ENCODE measurements around the gene TBCCD1. TPM values are rescaled to one million over a fixed set of nuclear protein-coding genes. Genes with fewer than 3 reads are reported as not detected.
"Not testable (repeated sequence)": the region's sequence is repeated elsewhere in the genome, so short reads cannot be mapped to it uniquely, and the experiment has no call there.

The TBCCD1 gene
- total RNA-seq, 1 donor from 2014 or later, result 20.1 TPM

GRCh38 chr3:186502138-186502948 lies 64.8 kb downstream of the TBCCD1 start:
- no peak for DNase-seq (ENCODE audit: low read depth, low spot score)
- H3K27me3 Mint-ChIP-seq (ENCODE audit: low read depth), result peaks cover 5% of the 10 kb centered on the region
- H3K9me3 Mint-ChIP-seq, result peaks cover 14% of the 10 kb centered on the region
- no peak overlapping the region for H3K4me3 Mint-ChIP-seq
- no peak overlapping the region for H3K27ac Mint-ChIP-seq (ENCODE audit: unreplicated experiment)
- H3K36me3 Mint-ChIP-seq (ENCODE audit: low read depth), result peaks cover 7% of the 10 kb centered on the region
- H3K4me1 Mint-ChIP-seq, result peaks cover 7% of the 10 kb centered on the region
- no peak for TF ChIP-seq CTCF (conservative IDR thresholded peaks at IDR 0.05)

GRCh38 chr3:186499949-186500348 lies 67.2 kb downstream of the TBCCD1 start:
- H3K27ac Mint-ChIP-seq (ENCODE audit: unreplicated experiment); DNase-seq (ENCODE audit: low read depth, low spot score); H3K36me3 Mint-ChIP-seq (ENCODE audit: low read depth); H3K27me3 Mint-ChIP-seq (ENCODE audit: low read depth); H3K4me3 Mint-ChIP-seq: not testable (repeated sequence)
- H3K4me1 Mint-ChIP-seq, result peaks cover 15% of the 10 kb centered on the region
- peaks cover 14% of the 10 kb centered on the region for H3K9me3 Mint-ChIP-seq

- H3K27me3 Mint-ChIP-seq (ENCODE audit: low read depth); DNase-seq (ENCODE audit: low read depth, low spot score); H3K4me3 Mint-ChIP-seq; H3K36me3 Mint-ChIP-seq (ENCODE audit: low read depth); H3K27ac Mint-ChIP-seq (ENCODE audit: unreplicated experiment): not testable (repeated sequence)
- Mint-ChIP-seq H3K9me3 (peaks cover 14% of the 10 kb centered on the region), H3K4me1 (peaks cover 23% of the 10 kb centered on the region)
Measured at GRCh38 chr3:186498022-186498421, 69.1 kb downstream of the TBCCD1 start.

- Mint-ChIP-seq H3K27me3 (ENCODE audit: low read depth) (peaks cover 2% of the 10 kb centered on the region), H3K4me1 (peaks cover 19% of the 10 kb centered on the region), H3K36me3 (ENCODE audit: low read depth) (peaks cover 7% of the 10 kb centered on the region), H3K9me3 (peaks cover 14% of the 10 kb centered on the region), H3K27ac (ENCODE audit: unreplicated experiment) (no peak overlapping the region), H3K4me3 (no peak overlapping the region)
- DNase-seq (ENCODE audit: low read depth, low spot score), result no peak
- TF ChIP-seq CTCF (conservative IDR thresholded peaks at IDR 0.05), result no peak
Measured at GRCh38 chr3:186497608-186498007, 69.5 kb downstream of the TBCCD1 start.

GRCh38 chr3:186496635-186497034 lies 70.5 kb downstream of the TBCCD1 start:
- no peak overlapping the region for H3K4me3 Mint-ChIP-seq
- no peaks in the 10 kb centered on the region for H3K27me3 Mint-ChIP-seq (ENCODE audit: low read depth)
- peaks cover 14% of the 10 kb centered on the region for H3K9me3 Mint-ChIP-seq
- peaks cover 17% of the 10 kb centered on the region for H3K4me1 Mint-ChIP-seq
- no peak for DNase-seq (ENCODE audit: low read depth, low spot score)
- no peak overlapping the region for H3K27ac Mint-ChIP-seq (ENCODE audit: unreplicated experiment)
- TF ChIP-seq CTCF (conservative IDR thresholded peaks at IDR 0.05), result no peak
- peaks cover 7% of the 10 kb centered on the region for H3K36me3 Mint-ChIP-seq (ENCODE audit: low read depth)

Other genes starting within 250 kb of the TBCCD1 start
- 0.18 TPM in 1 of 2 replicates, not detected in the other for gene DGKG, start 205.1 kb downstream of the TBCCD1 start, total RNA-seq
- gene CRYGS, start 23.0 kb downstream of the TBCCD1 start, total RNA-seq, result 4.3 and 4.7 TPM in 2 replicates
- 48.9 and 53.5 TPM in 2 replicates for gene DNAJB11, start 3.4 kb upstream of the TBCCD1 start, total RNA-seq
- 0.30 TPM in 1 of 2 replicates, not detected in the other for gene AHSG, start 45.7 kb upstream of the TBCCD1 start, total RNA-seq
- gene FETUB, start 73.1 kb upstream of the TBCCD1 start, total RNA-seq, result not detected in 2 replicates
- gene HRG, start 98.7 kb upstream of the TBCCD1 start, total RNA-seq, result not detected in 2 replicates
- not detected in 2 replicates for gene KNG1, start 150.0 kb upstream of the TBCCD1 start, total RNA-seq
- gene EIF4A2, start 216.2 kb upstream of the TBCCD1 start, total RNA-seq, result 364 and 369 TPM in 2 replicates
- gene RFC4, start 239.1 kb upstream of the TBCCD1 start, total RNA-seq, result 105 and 107 TPM in 2 replicates